GM15510 (cell line): ENCODE results near the gene CLOCK.

ENCODE experiments used
- POLR2A ChIP-seq: IDR thresholded peaks from 3 replicates; pipeline ENCODE4 v1.6.1; 2011; ENCODE audit warnings: borderline replicate concordance; ENCODE audit not compliant: insufficient read length; ENCODE audit errors: extremely low read depth

Gene CLOCK

GRCh38 chr4:55447108-55447708 is 99.5 kb downstream of the CLOCK start:
- TF ChIP-seq POLR2A, result no peak

- no peak for TF ChIP-seq POLR2A
These were observed 100.2 kb downstream of the CLOCK start for GRCh38 chr4:55446578-55446922.

- TF ChIP-seq POLR2A, result no peak
These were observed 100.7 kb downstream of the CLOCK start for GRCh38 chr4:55445921-55446577.

GRCh38 chr4:55444827-55445226 is 101.9 kb downstream of the CLOCK start:
- no peak for TF ChIP-seq POLR2A

- TF ChIP-seq POLR2A, result no peak
These were observed 104.2 kb downstream of the CLOCK start for GRCh38 chr4:55442541-55442940.

GRCh38 chr4:55440786-55441185 is 105.9 kb downstream of the CLOCK start:
- no peak for TF ChIP-seq POLR2A

GRCh38 chr4:55439023-55439422 is 107.7 kb downstream of the CLOCK start:
- no peak for TF ChIP-seq POLR2A

GRCh38 chr4:55438314-55438713 is 108.4 kb downstream of the CLOCK start:
- no peak for TF ChIP-seq POLR2A

GRCh38 chr4:55437823-55438222 is 108.9 kb downstream of the CLOCK start:
- no peak for TF ChIP-seq POLR2A

- TF ChIP-seq POLR2A, result no peak
These were observed 109.3 kb downstream of the CLOCK start for GRCh38 chr4:55437356-55437796.

- no peak for TF ChIP-seq POLR2A
These were observed 111.4 kb downstream of the CLOCK start for GRCh38 chr4:55435141-55435841.

- no peak for TF ChIP-seq POLR2A
These were observed 114.9 kb downstream of the CLOCK start for GRCh38 chr4:55431710-55432336.

- no peak for TF ChIP-seq POLR2A
These were observed 121.9 kb downstream of the CLOCK start for GRCh38 chr4:55424791-55425190.

- TF ChIP-seq POLR2A, result no peak
These were observed 130.5 kb downstream of the CLOCK start for GRCh38 chr4:55416176-55416575.

GRCh38 chr4:55411621-55412020 is 135.1 kb downstream of the CLOCK start:
- TF ChIP-seq POLR2A, result no peak
